GM12878 (cell line): Measurements from ENCODE around the gene FRMPD2.

Experiments
- CEBPB ChIP-seq, 2 experiments: fragments of 150-350 bp in 1 of 2; IDR thresholded peaks; 2 replicates each; pipeline ENCODE4 v1.6.1; 2012 to 2014; ENCODE audit warnings: low read depth in 2 of 2, low read length in 2 of 2, borderline replicate concordance in 1 of 2, inconsistent platforms in 1 of 2
- CTCF ChIP-seq, 3 experiments: IDR thresholded peaks in 2 of 3; conservative IDR thresholded peaks in 1 of 3; 2 replicates each; pipeline ENCODE4 v1.5.1; 2011; ENCODE audit warnings: low read depth in 3 of 3, low read length in 3 of 3, mild to moderate bottlenecking in 3 of 3, control low read depth in 2 of 3, moderate library complexity in 2 of 3, inconsistent platforms in 1 of 3, mixed read lengths in 1 of 3; ENCODE audit not compliant: control insufficient read depth in 2 of 3, insufficient read depth in 1 of 3; ENCODE audit errors: extremely low read depth in 1 of 3
- EP300 ChIP-seq, 2 experiments: fragments of 150-350 bp in 1 of 2; IDR thresholded peaks; 2 replicates each; pipeline ENCODE4 v1.6.1; 2011 to 2012; ENCODE audit warnings: low read depth in 2 of 2, low read length in 2 of 2, borderline replicate concordance in 1 of 2, improper control_type of control experiment in 1 of 2, inconsistent platforms in 1 of 2; ENCODE audit not compliant: control insufficient read depth in 1 of 2
- FOXM1 ChIP-seq: IDR thresholded peaks from 2 replicates; pipeline ENCODE4 v1.6.1; 2012; ENCODE audit warnings: low read depth, mild to moderate bottlenecking, inconsistent platforms, low read length, moderate library complexity
- GABPA ChIP-seq: IDR thresholded peaks from 2 replicates; pipeline ENCODE4 v1.6.1; 2014; ENCODE audit warnings: antibody characterized with exemption, low read depth, mild to moderate bottlenecking, inconsistent platforms
- HDAC6 ChIP-seq: fragments of 200-600 bp; sonication (generic); IDR thresholded peaks from one replicate; pipeline ENCODE4 v1.8.0; 2017; ENCODE audit warnings: antibody characterized with exemption; ENCODE audit not compliant: unreplicated experiment
- MEF2A ChIP-seq: IDR thresholded peaks from 2 replicates; pipeline ENCODE4 v1.6.1; 2011; ENCODE audit warnings: low read depth, mild to moderate bottlenecking, low read length, moderate library complexity; ENCODE audit not compliant: insufficient read depth
- MYC ChIP-seq: IDR thresholded peaks from 2 replicates; pipeline ENCODE4 v1.6.1; 2011; ENCODE audit warnings: mild to moderate bottlenecking, low read length, moderate library complexity, inconsistent platforms; ENCODE audit not compliant: insufficient read depth, insufficient replicate concordance, insufficient read length, severe bottlenecking
- TCF7 ChIP-seq: IDR thresholded peaks from 2 replicates; pipeline ENCODE4 v1.6.1; 2014; ENCODE audit warnings: antibody characterized with exemption, borderline replicate concordance
- ZNF217 ChIP-seq: fragments of 450-650 bp; IDR thresholded peaks from 2 replicates; pipeline ENCODE4 v1.6.1; 2017; ENCODE audit warnings: antibody characterized with exemption, mild to moderate bottlenecking

- TF ChIP-seq MEF2A (no peak), MYC (no peak), GABPA (no peak), FOXM1 (no peak), HDAC6 (no peak), CTCF (IDR thresholded peaks at IDR 0.05 in 2 of 3, conservative IDR thresholded peaks at IDR 0.05 in 1 of 3; ENCODE audit: control insufficient read depth in 2 of 3, extremely low read depth in 1 of 3, insufficient read depth in 1 of 3, low read depth in 3 of 3, low read length in 3 of 3) (no peak), EP300 (IDR thresholded peaks at IDR 0.05; ENCODE audit: borderline replicate concordance in 1 of 2, control insufficient read depth in 1 of 2, low read depth in 2 of 2, low read length in 2 of 2) (no peak), ZNF217 (no peak), CEBPB (IDR thresholded peaks at IDR 0.05; ENCODE audit: borderline replicate concordance in 1 of 2, low read depth in 2 of 2, low read length in 2 of 2) (no peak), TCF7 (no peak)
Observed at GRCh38 chr10:48251152-48251524, 23.4 kb downstream of the FRMPD2 start.
